ENCODE data around the gene PYGO2.
"Not testable (repeated sequence)": the region's sequence is repeated elsewhere in the genome, so short reads cannot be mapped to it uniquely, and the experiment has no call there.

Gene PYGO2

DNA sequence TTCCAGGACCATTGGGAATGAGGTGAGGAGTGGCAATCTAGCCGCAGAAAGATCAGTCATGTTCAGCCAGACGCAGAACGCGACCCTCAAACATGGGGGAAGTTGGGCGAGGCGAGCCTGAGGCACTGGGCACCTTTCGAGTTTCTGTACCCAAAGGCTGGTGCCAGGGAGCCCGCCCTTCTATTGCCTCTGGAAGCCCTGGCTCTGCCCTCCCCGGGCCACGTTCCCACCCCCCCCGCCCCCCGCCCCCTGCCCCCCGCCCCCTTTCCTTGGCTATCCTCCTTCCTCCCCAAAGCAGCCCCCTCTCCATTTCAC is 38.8 kb upstream of the PYGO2 start:
- no peak for DNase-seq (ENCODE audit: low spot score)
- TF ChIP-seq, protein P1, sequence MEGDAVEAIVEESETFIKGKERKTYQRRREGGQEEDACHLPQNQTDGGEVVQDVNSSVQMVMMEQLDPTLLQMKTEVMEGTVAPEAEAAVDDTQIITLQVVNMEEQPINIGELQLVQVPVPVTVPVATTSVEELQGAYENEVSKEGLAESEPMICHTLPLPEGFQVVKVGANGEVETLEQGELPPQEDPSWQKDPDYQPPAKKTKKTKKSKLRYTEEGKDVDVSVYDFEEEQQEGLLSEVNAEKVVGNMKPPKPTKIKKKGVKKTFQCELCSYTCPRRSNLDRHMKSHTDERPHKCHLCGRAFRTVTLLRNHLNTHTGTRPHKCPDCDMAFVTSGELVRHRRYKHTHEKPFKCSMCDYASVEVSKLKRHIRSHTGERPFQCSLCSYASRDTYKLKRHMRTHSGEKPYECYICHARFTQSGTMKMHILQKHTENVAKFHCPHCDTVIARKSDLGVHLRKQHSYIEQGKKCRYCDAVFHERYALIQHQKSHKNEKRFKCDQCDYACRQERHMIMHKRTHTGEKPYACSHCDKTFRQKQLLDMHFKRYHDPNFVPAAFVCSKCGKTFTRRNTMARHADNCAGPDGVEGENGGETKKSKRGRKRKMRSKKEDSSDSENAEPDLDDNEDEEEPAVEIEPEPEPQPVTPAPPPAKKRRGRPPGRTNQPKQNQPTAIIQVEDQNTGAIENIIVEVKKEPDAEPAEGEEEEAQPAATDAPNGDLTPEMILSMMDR (IDR thresholded peaks at IDR 0.05; ENCODE audit: borderline replicate concordance, control extremely low read depth, extremely low read depth, insufficient read depth, missing control alignments) = no peak
- in situ Hi-C loops (cut with MboI; ENCODE audit: low sequenced_read_pairs, unreplicated experiment) = no loop called here

DNA sequence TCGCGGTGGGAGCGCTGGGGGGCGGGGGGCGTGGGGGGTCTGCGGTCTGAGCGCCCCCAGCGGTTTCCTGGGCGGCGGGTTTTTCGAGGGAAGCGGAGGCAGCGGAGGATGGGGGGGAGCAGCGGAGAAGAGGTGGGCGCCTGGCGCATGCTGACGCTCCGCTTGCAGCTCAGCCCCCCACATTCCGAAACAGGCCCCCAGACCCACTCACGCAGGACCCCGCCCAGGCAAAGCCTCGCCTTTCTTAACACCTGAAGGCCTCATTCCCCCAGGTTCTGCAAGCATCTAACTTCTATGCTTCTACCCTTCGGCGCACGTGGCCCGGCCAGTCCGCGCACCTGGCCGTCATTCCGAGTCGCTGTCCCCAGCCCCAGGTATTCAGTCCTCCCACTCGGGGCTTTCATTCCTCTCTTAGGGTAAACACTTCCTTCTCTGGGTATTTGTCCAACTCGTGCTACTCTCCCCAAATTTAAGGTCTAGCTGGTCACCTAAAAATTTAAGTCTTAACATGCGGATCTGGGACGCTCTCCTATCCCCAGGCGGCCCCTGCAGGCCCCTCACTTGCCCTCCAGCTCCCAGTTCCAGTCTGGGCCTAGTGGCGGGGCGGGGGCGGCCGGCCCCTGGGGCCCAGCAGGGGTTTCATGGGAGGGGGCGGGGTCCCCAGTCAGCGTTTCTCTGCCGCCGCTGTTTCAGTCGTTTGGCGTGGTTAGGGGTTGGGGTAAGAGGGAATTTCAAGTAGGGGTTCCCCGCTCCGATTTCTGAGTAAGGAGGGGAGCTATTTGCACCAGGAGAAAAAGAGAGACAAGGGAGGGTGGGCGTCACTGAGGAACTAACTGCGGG is 38.2 kb upstream of the PYGO2 start:
- TF ChIP-seq, protein P1 (IDR thresholded peaks at IDR 0.05; ENCODE audit: borderline replicate concordance, control extremely low read depth, extremely low read depth, insufficient read depth, missing control alignments) = no peak
- in situ Hi-C loops (cut with MboI; ENCODE audit: low sequenced_read_pairs, unreplicated experiment) = no loop called here
- peak; percentile 81 for DNase-seq (ENCODE audit: low spot score)

DNA sequence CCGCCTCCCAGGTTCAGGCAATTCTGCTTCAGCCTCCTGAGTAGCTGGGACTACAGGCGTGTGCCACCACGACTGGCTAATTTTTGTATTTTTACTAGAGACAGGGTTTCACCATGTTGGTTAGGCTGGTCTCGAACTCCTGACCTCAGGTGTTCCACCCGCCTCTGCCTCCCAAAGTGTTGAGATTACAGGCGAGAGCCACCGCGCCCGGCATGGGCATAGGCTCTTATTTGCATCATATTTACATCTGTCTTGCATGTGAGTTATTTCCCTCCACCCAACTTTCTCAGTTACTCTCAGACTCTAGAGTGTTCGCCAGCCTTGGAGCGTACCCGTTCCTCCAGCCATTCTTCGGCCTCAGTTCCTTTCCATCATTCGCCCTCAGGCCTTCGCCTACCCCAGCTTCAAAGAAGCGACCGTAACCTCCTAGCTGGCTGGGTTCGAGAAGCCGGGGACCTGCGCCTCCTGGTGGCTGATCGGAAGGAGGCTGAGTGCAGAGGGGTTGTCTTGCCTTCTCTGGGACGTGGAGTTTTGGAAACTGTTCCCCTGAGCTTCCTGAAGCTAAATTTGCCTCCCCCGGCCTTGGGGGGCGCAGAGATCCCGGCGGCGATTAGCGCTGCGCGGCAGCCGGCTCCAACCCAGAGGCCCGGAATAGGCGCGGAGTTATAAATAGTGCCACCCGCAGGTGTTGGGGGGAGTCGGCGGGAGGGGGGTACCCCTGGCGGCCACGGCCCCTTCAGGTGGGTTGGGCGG is 37.4 kb upstream of the PYGO2 start:
- peak; percentile 86 for DNase-seq (ENCODE audit: low spot score)
- TF ChIP-seq, protein P1 (IDR thresholded peaks at IDR 0.05; ENCODE audit: borderline replicate concordance, control extremely low read depth, extremely low read depth, insufficient read depth, missing control alignments) = peak; percentile 88
- in situ Hi-C loops (cut with MboI; ENCODE audit: low sequenced_read_pairs, unreplicated experiment) = no loop called here

DNA sequence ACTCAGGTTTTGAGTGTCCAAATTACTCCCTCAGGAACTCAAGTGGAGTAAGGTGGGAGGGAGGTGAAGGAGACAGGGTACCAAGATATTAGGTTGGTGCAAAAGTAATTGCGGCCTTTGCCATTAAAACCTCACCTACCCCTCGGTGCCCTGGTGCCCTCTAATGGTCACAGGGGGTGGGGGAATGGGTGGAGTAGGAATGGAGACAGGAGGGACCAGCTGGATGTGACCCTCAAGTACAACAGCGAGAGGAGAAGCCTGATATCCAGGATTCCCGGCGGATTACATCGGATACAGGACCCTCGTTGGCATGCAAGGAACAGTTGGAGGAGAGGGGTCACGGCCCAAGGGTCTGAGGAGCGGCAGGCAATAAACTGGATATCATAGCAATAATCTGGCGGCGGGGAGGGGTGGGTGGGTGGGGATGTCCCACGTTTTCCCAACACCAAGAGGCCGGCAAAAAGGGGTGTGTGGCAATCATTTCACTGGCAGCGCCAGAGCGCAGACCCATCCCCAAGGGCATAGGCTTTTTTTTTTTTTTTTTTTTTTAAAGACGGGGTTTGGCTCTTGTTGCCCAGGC is 36.7 kb upstream of the PYGO2 start:
- DNase-seq (ENCODE audit: low spot score) = no peak
- in situ Hi-C loops (cut with MboI; ENCODE audit: low sequenced_read_pairs, unreplicated experiment) = no loop called here
- TF ChIP-seq, protein P1 (IDR thresholded peaks at IDR 0.05; ENCODE audit: borderline replicate concordance, control extremely low read depth, extremely low read depth, insufficient read depth, missing control alignments) = peak; percentile 36

DNA sequence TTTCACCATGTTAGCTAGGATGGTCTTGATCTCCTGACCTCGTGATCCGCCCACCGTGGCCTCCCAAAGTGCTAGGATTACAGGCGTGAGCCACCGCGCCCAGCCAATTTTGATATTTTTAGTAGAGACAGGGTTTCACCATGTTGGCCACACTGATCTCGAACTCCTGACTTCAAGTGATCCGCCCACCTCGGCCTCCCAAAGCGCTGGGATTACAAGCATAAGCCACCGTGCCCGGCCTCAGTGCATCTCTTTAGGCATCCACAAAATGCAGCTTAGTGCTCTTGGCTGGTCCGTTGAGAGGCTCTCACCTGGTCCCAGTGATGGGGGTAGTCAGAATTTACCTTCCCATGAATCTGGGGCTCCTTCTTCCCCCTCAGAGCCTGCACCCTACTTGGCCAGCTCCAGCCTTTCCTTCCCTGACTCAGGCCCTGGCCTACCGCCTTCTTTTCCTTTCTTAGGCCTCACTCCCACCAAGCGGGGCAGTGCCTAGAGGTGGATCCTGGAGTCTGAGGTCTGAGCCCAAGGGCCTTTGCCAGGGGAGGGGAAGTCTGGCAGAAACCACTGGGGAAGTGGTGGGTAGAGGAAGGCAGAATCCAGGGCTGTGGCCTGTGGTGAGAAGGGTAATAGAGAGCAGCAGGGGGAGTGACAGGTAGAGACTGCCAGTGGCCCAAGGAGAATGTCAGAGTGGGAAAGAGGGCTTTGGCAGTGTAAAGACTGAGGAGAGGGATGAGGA is 35.6 kb upstream of the PYGO2 start:
- no peak for DNase-seq (ENCODE audit: low spot score)
- in situ Hi-C loops (cut with MboI; ENCODE audit: low sequenced_read_pairs, unreplicated experiment) = no loop called here
- TF ChIP-seq, protein P1 (IDR thresholded peaks at IDR 0.05; ENCODE audit: borderline replicate concordance, control extremely low read depth, extremely low read depth, insufficient read depth, missing control alignments) = no peak

DNA sequence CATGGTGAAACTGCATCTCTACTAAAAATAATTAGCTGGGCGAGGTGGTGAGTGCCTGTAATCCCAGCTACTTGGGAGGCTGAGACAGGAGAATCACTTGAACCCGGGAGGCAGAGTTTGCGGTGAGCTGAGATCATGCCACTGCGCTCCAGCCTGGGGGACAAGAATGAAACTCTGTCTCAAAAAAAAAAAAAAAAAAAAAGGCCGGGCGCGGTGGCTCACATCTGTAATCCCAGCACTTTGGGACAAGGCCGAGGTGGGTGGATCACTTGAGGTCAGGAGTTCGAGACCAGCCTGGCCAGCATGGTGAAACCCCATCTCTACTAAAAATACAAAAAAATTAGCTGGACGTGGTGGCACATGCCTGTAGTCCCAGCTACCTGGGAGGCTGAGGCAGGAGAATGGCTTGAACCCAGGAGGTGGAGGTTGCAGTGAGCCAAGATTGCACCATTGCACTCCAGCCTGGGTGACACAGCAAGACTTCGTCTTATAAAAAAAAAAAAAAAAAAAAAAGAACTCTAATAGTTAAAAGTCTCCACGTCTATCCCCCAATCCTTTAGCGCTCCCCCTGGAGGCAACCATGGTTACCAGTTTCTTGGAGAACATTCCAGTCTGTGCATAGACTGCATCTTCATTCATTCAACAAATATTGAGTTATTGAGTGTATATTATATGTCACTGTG is 33.9 kb upstream of the PYGO2 start:
- not testable (repeated sequence) for DNase-seq (ENCODE audit: low spot score)

More for the DNA sequence above, 33.9 kb upstream of the PYGO2 start:
- in situ Hi-C loops (cut with MboI; ENCODE audit: low sequenced_read_pairs, unreplicated experiment) = not testable (repeated sequence)

Data from GM13976 (cell line).